GM23338 (cell line): ENCODE data around the gene TATDN3. TPM values are rescaled to one million over a fixed set of nuclear protein-coding genes. Genes with fewer than 3 reads are reported as not detected.
A peak's percentile ranks its signal among the peaks of the same experiment; 100 is the strongest.

Source experiments
- ATAC-seq: fragments of 200-7000 bp; cut with Tn5 transposase; 3 replicates; pipeline ENCODE4 v1.9.1; 2020
- DNase-seq: peaks from one replicate; pipeline ENCODE4 v3.0.0-alpha.2; 2015; ENCODE audit warnings: low spot score
- H2AFZ ChIP-seq: fragments of 200-600 bp; sonication (generic); 2 replicates; pipeline ENCODE4 v1.8.0; 2016; ENCODE audit warnings: antibody characterized with exemption, mild to moderate bottlenecking, moderate library complexity
- H3F3A ChIP-seq: fragments of 200-600 bp; sonication (generic); replicated peaks from 2 replicates; pipeline ENCODE4 v1.8.0; 2017; ENCODE audit warnings: antibody characterized with exemption, mixed run types, low read depth
- H3K27ac ChIP-seq: fragments of 200-600 bp; sonication (generic); 2 replicates; pipeline ENCODE4 v1.6.1; 2016; ENCODE audit warnings: low read depth
- H3K27me3 ChIP-seq: fragments of 200-600 bp; sonication (generic); 2 replicates; pipeline ENCODE4 v1.8.0; 2016; ENCODE audit warnings: mild to moderate bottlenecking, mixed run types, moderate library complexity; ENCODE audit not compliant: insufficient read depth
- H3K36me3 ChIP-seq: fragments of 200-600 bp; sonication (generic); 2 replicates; pipeline ENCODE4 v1.8.0; 2016; ENCODE audit warnings: mild to moderate bottlenecking; ENCODE audit not compliant: insufficient read depth
- H3K4me1 ChIP-seq: fragments of 200-600 bp; sonication (generic); 2 replicates; pipeline ENCODE4 v1.8.0; 2016; ENCODE audit warnings: mild to moderate bottlenecking, moderate library complexity; ENCODE audit not compliant: insufficient read depth
- H3K4me2 ChIP-seq: fragments of 200-600 bp; sonication (generic); 2 replicates; pipeline ENCODE4 v1.7.1; 2017; ENCODE audit warnings: mixed run types
- H3K4me3 ChIP-seq: fragments of 200-600 bp; sonication (generic); 2 replicates; pipeline ENCODE4 v1.6.1; 2016; ENCODE audit warnings: mixed run types
- H3K79me2 ChIP-seq: fragments of 200-600 bp; sonication (generic); replicated peaks from 2 replicates; pipeline ENCODE4 v1.8.0; 2017; ENCODE audit warnings: mild to moderate bottlenecking; ENCODE audit not compliant: insufficient read depth
- H3K9me2 ChIP-seq: fragments of 200-600 bp; sonication (generic); 2 replicates; pipeline ENCODE4 v1.8.0; 2017; ENCODE audit not compliant: insufficient read depth
- H4K20me1 ChIP-seq: fragments of 200-600 bp; sonication (generic); replicated peaks from 2 replicates; pipeline ENCODE4 v1.8.0; 2017; ENCODE audit warnings: mild to moderate bottlenecking; ENCODE audit not compliant: insufficient read depth
- H3K27ac Mint-ChIP-seq: 2 replicates; pipeline ENCODE4 v1.8.0; 2020; ENCODE audit warnings: inconsistent platforms, mild to moderate bottlenecking, moderate library complexity, mixed read lengths
- H3K27me3 Mint-ChIP-seq: 3 replicates; pipeline ENCODE4 v1.8.0; 2022; ENCODE audit warnings: low read depth, mild to moderate bottlenecking, moderate library complexity, mixed read lengths, inconsistent platforms; ENCODE audit not compliant: insufficient read depth, poor library complexity
- H3K36me3 Mint-ChIP-seq: 3 replicates; pipeline ENCODE4 v1.8.0; 2021; ENCODE audit warnings: low read depth, mild to moderate bottlenecking, inconsistent platforms, moderate library complexity, mixed read lengths
- H3K4me1 Mint-ChIP-seq: 3 replicates; pipeline ENCODE4 v1.8.0; 2020; ENCODE audit warnings: mild to moderate bottlenecking, inconsistent platforms, mixed read lengths
- H3K4me3 Mint-ChIP-seq: 3 replicates; pipeline ENCODE4 v1.8.0; 2021; ENCODE audit warnings: moderate library complexity, mild to moderate bottlenecking, inconsistent platforms, mixed read lengths
- H3K9me3 Mint-ChIP-seq: 3 replicates; pipeline ENCODE4 v1.8.0; 2020; ENCODE audit warnings: moderate library complexity, mild to moderate bottlenecking, inconsistent platforms, mixed read lengths
- CTCF ChIP-seq, 2 experiments: fragments of 200-600 bp in 1 of 2; sonication (generic) in 1 of 2; conservative IDR thresholded peaks; 2 replicates each; pipeline versions ENCODE4 v1.5.1 to v1.6.1; 2016 to 2017; ENCODE audit warnings: antibody characterized with exemption in 2 of 2, low read depth in 2 of 2, mild to moderate bottlenecking in 2 of 2, moderate library complexity in 1 of 2
- ETS1 ChIP-seq: IDR thresholded peaks from 2 replicates; pipeline ENCODE4 v1.6.1; 2016; ENCODE audit warnings: antibody characterized with exemption
- EZH2 ChIP-seq: fragments of 200-600 bp; sonication (generic); IDR thresholded peaks from one replicate; pipeline ENCODE4 v1.8.0; 2017; ENCODE audit warnings: antibody characterized with exemption, mild to moderate bottlenecking, low read depth; ENCODE audit not compliant: unreplicated experiment
- NANOG ChIP-seq: IDR thresholded peaks from 2 replicates; pipeline ENCODE4 v1.6.1; 2016; ENCODE audit warnings: antibody characterized with exemption, borderline replicate concordance
- REST ChIP-seq: IDR thresholded peaks from one replicate; pipeline ENCODE4 v1.6.1; 2018; ENCODE audit warnings: antibody characterized with exemption; ENCODE audit not compliant: unreplicated experiment
- STAT1 ChIP-seq: IDR thresholded peaks from one replicate; pipeline ENCODE4 v1.6.1; 2016; ENCODE audit warnings: antibody characterized with exemption; ENCODE audit not compliant: unreplicated experiment
- ZNF331 ChIP-seq: fragments of 250-450 bp; sonication (Bioruptor Pico); IDR thresholded peaks from 2 replicates; pipeline ENCODE4 v1.5.0; 2020; ENCODE audit warnings: low read depth, mild to moderate bottlenecking, moderate library complexity
- polyA plus RNA-seq: library from polyadenylated mRNA; unstranded; fragments of >200 nt; fragmentation: Nextera tagmentation; extraction: Ambion mirVana; gene quantifications from 2 replicates; pipeline ENCODE4 v1.2.1, GENCODE V29; 2016
- total RNA-seq: library from RNA; depleted of rRNA; stranded (reverse); fragments of >200 nt; shearing (Covaris generic); gene quantifications from 2 replicates; pipeline ENCODE4 v1.2.3, GENCODE V29; 2014

TATDN3 gene
- total and polyA plus RNA-seq, 2 experiments from 2014 or later: 10.9 to 24.2 TPM

GRCh38 chr1:212780759-212781158, 10.9 kb upstream of the TATDN3 start (continued):
- no peak for TF ChIP-seq REST
- TF ChIP-seq NANOG: no peak

- DNase-seq: no peak
- Histone ChIP-seq H3F3A (no peaks in the 10 kb centered on the region; the same call in 1 of the 2 replicates), H3K4me1 (no peaks in the 10 kb centered on the region), H3K4me3 (no peak overlapping the region), H3K27ac (no peak overlapping the region), H3K79me2 (no peaks in the 10 kb centered on the region), H4K20me1 (0 out of 2 replicates have a peak, but pooled peaks cover 3% of the 10 kb centered on the region), H2AFZ (no peak overlapping the region), H3K36me3 (peaks cover 45% of the 10 kb centered on the region), H3K4me2 (no peak overlapping the region), H3K9me2 (no peaks in the 10 kb centered on the region), H3K27me3 (no peaks in the 10 kb centered on the region)
- H3K4me3 Mint-ChIP-seq: no peak overlapping the region
- peaks cover 76% of the 10 kb centered on the region for H3K36me3 Mint-ChIP-seq
- H3K9me3 Mint-ChIP-seq: peaks cover 24% of the 10 kb centered on the region
- no peak overlapping the region for H3K27ac Mint-ChIP-seq
- TF ChIP-seq EZH2: no peak
- no peak for TF ChIP-seq ZNF331
- H3K4me1 Mint-ChIP-seq: no peaks in the 10 kb centered on the region
- ATAC-seq: no peak
- H3K27me3 Mint-ChIP-seq: no peaks in the 10 kb centered on the region
These were observed 10.5 kb upstream of the TATDN3 start for GRCh38 chr1:212781225-212781624.

- no peak overlapping the region for H3K4me3 Mint-ChIP-seq
- TF ChIP-seq CTCF (conservative IDR thresholded peaks at IDR 0.05; ENCODE audit: low read depth in 2 of 2): peak; percentile 52 to 69
- no peak for TF ChIP-seq STAT1
- TF ChIP-seq ETS1: no peak
- no peak for TF ChIP-seq ZNF331
- H3K27ac ChIP-seq: no peak overlapping the region
- H3K4me1 Mint-ChIP-seq: no peaks in the 10 kb centered on the region
- H3K27me3 ChIP-seq: no peaks in the 10 kb centered on the region
- H3F3A ChIP-seq: no peaks in the 10 kb centered on the region; the same call in 1 of the 2 replicates
- peaks cover 4% of the 10 kb centered on the region for H3K79me2 ChIP-seq
- no peak overlapping the region for H3K27ac Mint-ChIP-seq
- H3K27me3 Mint-ChIP-seq: no peaks in the 10 kb centered on the region
- ATAC-seq: no peak
- peaks cover 21% of the 10 kb centered on the region for H3K9me3 Mint-ChIP-seq
- H3K36me3 Mint-ChIP-seq: peaks cover 75% of the 10 kb centered on the region
- peak; percentile 45 for DNase-seq
- H3K4me1 ChIP-seq: no peaks in the 10 kb centered on the region
- no peak overlapping the region for H2AFZ ChIP-seq
- peaks cover 50% of the 10 kb centered on the region for H3K36me3 ChIP-seq
- H3K4me2 ChIP-seq: no peak overlapping the region
- H3K9me2 ChIP-seq: no peaks in the 10 kb centered on the region
- no peak overlapping the region for H3K4me3 ChIP-seq
- 0 out of 2 replicates have a peak, but pooled peaks cover 3% of the 10 kb centered on the region for H4K20me1 ChIP-seq
These were observed 9.1 kb upstream of the TATDN3 start for GRCh38 chr1:212782422-212783154.
